ENCODE measurements around the gene VEPH1.
A peak's percentile ranks its signal among the peaks of the same experiment; 100 is the strongest.

The VEPH1 gene

GRCh38 chr3:157522648-157523047 is 19.4 kb upstream of the VEPH1 start:
- DNase-seq, result no peak

DNA sequence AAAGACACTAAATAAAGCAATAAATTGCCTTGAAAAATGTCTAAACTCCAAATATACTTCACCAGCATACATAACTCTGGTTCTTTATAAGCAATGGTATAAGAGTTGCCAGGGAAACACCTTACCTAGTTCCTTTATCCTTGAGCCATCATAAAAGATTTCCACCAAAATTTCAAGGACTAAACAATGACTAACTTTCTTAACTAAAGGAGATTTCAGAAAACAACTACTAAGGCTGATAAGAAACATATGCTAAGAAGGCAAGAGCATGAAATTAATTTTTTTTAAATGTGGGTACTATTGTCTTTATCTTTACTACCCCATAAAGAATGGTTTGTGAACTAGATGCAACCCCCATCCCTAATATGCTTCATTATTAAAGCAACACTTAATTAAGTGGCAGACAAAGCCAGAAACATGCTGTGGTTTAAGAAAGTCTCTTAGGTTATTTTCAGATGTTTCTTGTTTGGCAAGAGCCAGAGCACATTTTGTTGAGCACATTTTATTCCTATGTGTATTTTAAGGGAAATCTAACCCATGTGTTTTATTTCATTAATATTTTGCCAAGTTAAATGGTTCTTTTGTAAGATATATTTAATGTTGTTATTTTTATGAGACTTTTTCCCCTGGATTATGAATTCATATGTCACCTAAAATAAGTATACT is 17.4 kb upstream of the VEPH1 start:
- DNase-seq, result no peak

DNA sequence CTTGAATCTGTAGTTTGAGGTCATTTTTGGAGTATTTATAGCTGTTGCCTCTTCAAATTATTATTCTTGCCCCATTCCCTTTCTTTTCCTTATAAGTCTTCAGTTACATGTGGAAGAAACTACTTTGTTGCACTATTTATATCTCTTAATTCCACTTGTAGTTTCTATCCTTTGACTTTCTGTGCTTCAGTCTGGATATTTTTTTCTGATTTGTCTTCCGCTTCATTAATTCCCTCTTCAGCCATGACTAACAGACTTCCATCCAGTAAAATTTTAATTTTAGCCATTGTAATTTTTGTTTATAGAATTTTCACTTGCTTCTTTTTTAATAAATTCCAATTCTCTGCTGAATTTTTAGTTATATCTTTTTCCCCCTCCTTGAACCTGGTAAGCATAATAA is 15.7 kb upstream of the VEPH1 start:
- no peak for DNase-seq

DNA sequence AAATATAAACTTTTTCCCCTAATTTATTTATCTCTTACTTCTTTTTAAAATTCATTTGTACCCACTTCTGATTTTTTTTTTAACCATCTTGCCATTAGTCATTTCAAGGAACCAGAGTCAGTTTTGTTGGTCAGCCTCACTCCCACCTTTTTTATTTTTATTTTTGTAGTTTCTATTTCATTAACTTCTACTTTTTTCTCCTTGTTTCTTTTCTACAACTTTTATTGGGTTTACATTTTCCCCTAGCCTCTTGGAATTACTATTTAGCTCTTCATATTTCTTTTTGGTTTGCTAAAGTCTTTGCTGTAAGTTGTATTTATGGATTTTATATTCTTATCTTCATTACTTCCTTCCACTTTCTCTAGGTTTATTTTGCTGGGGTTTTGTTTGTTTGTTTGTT is 13.7 kb upstream of the VEPH1 start:
- no peak for DNase-seq

DNA sequence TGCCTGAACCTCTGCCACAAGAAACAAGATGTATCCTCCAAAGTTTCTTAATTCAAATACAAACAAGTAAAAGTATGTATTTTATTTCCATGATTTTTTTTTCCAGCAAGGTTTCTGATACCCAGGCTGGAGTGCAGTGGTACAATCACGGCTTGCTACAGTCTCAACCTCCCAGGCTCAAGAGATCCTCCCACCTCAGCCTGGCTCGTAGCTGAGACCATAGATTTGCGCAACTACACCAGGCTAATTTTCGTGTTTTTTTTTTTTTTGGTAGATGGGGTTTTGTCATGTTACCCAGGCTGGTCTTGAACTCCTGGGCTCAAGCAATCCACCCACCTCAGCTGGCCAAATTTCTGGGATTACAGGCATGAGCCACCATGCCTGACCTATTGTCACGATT is 12.2 kb upstream of the VEPH1 start:
- DNase-seq, result no peak

- DNase-seq, result no peak
These were observed 11.2 kb upstream of the VEPH1 start for GRCh38 chr3:157514371-157514895.

GRCh38 chr3:157513585-157513984 is 10.4 kb upstream of the VEPH1 start:
- DNase-seq, result no peak

- DNase-seq, result no peak
These were observed 9.3 kb upstream of the VEPH1 start for GRCh38 chr3:157512534-157512933.

- DNase-seq, result no peak
These were observed 5.2 kb upstream of the VEPH1 start for GRCh38 chr3:157508461-157508860.

- no peak for DNase-seq
These were observed 1.4 kb downstream of the VEPH1 start for GRCh38 chr3:157501863-157502262.

DNA sequence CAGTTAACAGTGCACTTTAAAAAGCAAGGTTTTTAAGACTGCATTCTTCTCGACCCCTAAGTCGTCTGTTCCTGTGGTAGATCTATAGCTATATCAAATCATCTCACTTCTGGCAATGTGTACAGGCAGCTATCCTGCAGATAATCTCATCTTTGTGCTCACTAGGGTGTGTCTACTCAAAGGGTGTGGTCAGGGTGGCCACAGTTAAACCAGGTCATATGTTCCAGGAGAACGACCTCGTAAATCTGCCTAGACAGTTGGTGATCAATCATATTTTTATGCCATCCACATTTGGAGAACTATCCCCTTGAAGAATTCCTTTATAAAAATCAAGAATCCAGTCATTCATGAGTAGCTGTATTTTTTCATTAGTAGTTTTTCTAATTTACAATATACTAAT is 3.0 kb downstream of the VEPH1 start:
- DNase-seq, result no peak

- DNase-seq, result no peak
These were observed 3.8 kb downstream of the VEPH1 start for GRCh38 chr3:157499342-157499963.

- no peak for DNase-seq
These were observed 4.8 kb downstream of the VEPH1 start for GRCh38 chr3:157498371-157498770.

GRCh38 chr3:157495846-157496245 is 7.4 kb downstream of the VEPH1 start:
- no peak for DNase-seq

DNA sequence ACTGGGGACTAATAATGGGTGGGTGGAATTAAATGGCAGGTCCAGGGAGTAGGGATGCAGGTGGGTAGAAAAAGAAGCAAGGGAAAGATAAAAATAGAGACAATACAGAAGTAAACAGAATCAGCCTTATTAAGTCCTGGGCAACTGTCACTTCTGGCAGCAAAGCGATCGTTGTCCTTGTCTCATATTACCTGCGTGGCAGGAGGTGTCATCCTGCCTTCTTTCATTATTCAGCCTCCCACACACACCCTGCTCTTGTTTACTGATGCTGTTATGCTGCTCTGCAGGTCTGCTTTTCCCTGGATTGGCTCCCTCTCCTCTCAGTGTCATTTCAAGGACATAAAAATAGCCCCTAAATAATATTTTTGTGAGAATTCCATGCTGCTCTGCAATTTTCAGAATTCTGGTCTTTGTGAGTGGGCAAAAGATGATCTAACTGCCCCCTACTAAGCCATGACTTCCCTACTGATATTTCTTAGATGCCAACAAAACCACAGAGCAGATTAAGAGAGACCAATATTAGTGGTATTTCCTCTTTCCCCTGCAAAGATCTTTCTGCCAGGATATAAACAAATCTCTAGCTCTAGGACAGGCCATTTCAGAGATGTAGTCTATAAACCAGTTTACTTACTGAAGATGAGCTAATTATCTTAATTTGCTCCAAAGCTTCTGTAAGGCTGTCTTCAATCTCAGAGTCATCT is 8.5 kb downstream of the VEPH1 start:
- no peak for DNase-seq

DNA sequence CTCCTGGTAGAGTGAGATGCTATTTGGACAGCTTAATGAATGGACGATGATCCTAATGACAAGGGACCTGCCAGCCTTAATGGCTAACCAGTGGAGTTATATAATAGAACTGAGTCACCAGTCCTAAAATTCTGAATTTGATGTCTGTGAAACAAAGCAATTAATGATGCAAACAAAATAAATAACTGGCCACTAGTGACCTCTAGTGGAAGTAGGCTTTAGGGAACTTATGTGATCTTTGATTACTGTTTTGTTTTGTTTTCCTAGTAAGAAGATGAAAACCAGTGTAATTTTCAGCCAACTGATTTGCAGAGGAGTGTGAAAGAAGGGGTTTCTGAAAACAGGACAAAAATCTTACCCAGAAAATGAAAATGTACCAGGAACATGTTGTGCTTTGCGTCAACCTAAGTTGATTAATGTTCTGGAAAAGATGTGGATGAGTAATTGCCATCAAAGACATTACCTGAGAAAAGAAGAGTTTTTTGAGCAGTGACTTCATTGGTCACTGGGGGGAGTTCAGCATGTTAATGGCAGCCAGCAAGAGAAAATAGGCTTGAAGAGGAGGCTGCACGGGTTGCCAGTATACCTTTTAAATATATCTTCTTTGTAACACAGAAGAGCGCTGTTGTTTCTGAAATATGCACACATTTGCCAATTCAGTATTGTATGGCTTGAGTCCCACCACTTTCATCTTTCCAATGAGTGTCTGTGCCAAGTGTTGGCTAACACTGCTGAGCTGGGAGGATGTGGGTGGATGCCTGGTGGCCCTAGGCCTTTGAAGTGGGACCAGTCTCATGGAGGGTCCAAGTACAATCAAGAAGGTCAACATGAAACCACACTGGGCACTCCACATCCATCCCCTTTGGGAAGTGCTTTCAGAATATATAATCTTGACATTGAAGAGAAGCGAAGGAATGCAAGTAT is 9.3 kb downstream of the VEPH1 start:
- DNase-seq, result peak; percentile 67

DNA sequence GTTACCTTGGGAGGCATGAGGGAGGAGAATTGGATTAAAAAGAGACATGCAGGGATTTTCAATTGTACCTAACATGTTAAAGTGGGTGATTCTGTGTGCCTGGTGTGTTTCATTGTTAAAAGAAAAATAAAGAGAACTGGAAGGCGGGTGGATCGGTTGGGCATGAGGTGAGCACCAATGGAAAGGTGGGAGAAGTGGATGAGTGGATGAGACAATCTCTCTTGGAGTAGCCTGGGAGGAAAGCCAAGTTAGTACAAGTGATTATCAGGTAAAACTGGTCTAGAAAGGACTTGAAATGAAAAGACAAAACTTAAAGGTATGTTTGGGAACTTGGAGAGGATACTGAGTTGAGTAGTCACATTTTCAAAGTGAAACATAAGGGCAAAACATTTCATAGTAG is 12.1 kb downstream of the VEPH1 start:
- no peak for DNase-seq

GRCh38 chr3:157488144-157488543 is 15.1 kb downstream of the VEPH1 start:
- DNase-seq, result no peak

DNA sequence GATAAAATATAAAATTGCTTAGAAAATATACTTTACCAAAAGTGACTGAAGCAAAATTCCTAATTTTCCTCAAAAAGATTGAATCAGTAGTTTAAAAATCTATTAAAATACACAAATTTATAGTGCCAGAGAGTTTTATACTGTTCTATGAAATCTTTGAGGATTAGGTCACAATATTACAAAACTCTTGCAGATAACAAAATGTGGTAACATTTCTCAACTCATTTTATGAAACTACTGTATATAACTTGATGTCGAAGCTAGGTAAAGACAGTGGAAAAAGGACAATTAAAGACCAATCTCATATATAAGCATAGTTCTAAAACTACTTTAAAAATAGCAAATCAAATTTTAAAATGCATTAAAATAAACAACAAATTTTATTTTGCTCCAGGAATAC is 15.9 kb downstream of the VEPH1 start:
- DNase-seq, result peak; percentile 34

GRCh38 chr3:157479464-157480243 is 23.6 kb downstream of the VEPH1 start:
- no peak for DNase-seq

DNA sequence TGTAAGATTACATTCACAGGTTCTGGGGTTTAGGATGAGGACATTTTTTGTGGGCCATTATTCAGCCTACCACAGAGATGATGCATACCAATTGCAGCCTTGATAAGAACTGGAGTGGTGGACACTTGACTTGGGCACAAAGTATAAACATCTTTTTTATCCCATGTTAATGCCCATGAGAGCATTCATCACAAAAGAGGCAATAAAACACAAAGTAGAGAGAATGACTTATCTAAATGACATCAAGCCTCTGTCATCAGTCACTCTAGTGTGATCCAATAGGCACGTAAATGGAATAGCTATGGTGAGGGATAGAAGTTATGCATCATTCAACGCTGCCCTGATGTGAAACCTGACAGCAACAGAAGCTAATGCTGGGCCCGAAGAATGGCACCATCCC is 25.8 kb downstream of the VEPH1 start:
- DNase-seq, result no peak

GRCh38 chr3:157475921-157476414 is 27.2 kb downstream of the VEPH1 start:
- DNase-seq, result peak; percentile 11
